Uterus (tissue), 4 donors: ENCODE results near the gene RARA. TPM values are rescaled to one million over a fixed set of nuclear protein-coding genes. Genes with fewer than 3 reads are reported as not detected.
A peak's percentile ranks its signal among the peaks of the same experiment; 100 is the strongest.

Experiments
- DNase-seq, 2 donors: peaks; one replicate each; pipeline ENCODE4 v3.0.0-alpha.2; 2019 to 2020
- H3K27ac ChIP-seq, 2 donors: fragments of 200-600 bp; sonication (generic); 1 replicate in 1 of 2; 2 replicates in 1 of 2; pipeline ENCODE4 v1.5.1; 2016 to 2018
- H3K27me3 ChIP-seq, 2 donors: fragments of 200-600 bp; sonication (generic); one replicate each; pipeline ENCODE4 v1.5.1; 2018 to 2019; ENCODE audit warnings: control low read depth in 1 of 2
- H3K36me3 ChIP-seq, 2 donors: fragments of 200-600 bp; sonication (generic); one replicate each; pipeline ENCODE4 v1.5.1; 2019; ENCODE audit warnings: control low read depth in 1 of 2
- H3K4me1 ChIP-seq, 2 donors: fragments of 200-600 bp; sonication (generic); one replicate each; pipeline ENCODE4 v1.5.1; 2018 to 2019; ENCODE audit warnings: control low read depth in 1 of 2
- H3K4me3 ChIP-seq, 2 donors: fragments of 200-600 bp; sonication (generic); 1 replicate in 1 of 2; 2 replicates in 1 of 2; pipeline ENCODE4 v1.5.1; 2018 to 2019; ENCODE audit warnings: mild to moderate bottlenecking in 1 of 2
- H3K9me3 ChIP-seq, 2 donors: fragments of 200-600 bp; sonication (generic); one replicate each; pipeline ENCODE4 v1.5.1; 2019; ENCODE audit warnings: control low read depth in 1 of 2
- POLR2A ChIP-seq, 2 donors: fragments of 450-650 bp; IDR thresholded peaks; one replicate each; pipeline ENCODE4 v1.6.1; 2016; ENCODE audit warnings: antibody characterized with exemption in 2 of 2, mild to moderate bottlenecking in 1 of 2, moderate library complexity in 1 of 2
- intact Hi-C: fragments of 100-400 bp; cut with DNase I; formaldehyde crosslinking; loops from one replicate; pipeline ENCODE4 v1.15.1; 2023; ENCODE audit warnings: low total_unique reads
- total RNA-seq, 4 donors: library from RNA; depleted of rRNA in 3 of 4; stranded (reverse); fragments of >200 nt in 3 of 4; gene quantifications; one replicate each; pipeline versions ENCODE4 v1.1.0 to v1.2.4, GENCODE V29; 2014 to 2023
- TF ChIP-seq, protein P1 (sequence below), 4 experiments: fragments of 200-600 bp in 2 of 4; fragments of 450-650 bp in 2 of 4; sonication (generic) in 2 of 4; IDR thresholded peaks; one replicate each; pipeline ENCODE4 v1.5.1; 2016 to 2019; ENCODE audit warnings: antibody characterized with exemption in 4 of 4, mild to moderate bottlenecking in 2 of 4, moderate library complexity in 1 of 4
- donor health status: DM: yes; HTN: yes; CAD: no.

RARA gene
- total RNA-seq, 4 donors from 2014 or later = 18.9 to 80.5 (median 46.3) TPM

GRCh38 chr17:40311575-40311974 lies 2.6 kb downstream of the RARA start:
- H3K36me3 ChIP-seq = no peaks in the 10 kb centered on the region
- no peak for TF ChIP-seq POLR2A (IDR thresholded peaks at IDR 0.05)
- TF ChIP-seq, protein P1, sequence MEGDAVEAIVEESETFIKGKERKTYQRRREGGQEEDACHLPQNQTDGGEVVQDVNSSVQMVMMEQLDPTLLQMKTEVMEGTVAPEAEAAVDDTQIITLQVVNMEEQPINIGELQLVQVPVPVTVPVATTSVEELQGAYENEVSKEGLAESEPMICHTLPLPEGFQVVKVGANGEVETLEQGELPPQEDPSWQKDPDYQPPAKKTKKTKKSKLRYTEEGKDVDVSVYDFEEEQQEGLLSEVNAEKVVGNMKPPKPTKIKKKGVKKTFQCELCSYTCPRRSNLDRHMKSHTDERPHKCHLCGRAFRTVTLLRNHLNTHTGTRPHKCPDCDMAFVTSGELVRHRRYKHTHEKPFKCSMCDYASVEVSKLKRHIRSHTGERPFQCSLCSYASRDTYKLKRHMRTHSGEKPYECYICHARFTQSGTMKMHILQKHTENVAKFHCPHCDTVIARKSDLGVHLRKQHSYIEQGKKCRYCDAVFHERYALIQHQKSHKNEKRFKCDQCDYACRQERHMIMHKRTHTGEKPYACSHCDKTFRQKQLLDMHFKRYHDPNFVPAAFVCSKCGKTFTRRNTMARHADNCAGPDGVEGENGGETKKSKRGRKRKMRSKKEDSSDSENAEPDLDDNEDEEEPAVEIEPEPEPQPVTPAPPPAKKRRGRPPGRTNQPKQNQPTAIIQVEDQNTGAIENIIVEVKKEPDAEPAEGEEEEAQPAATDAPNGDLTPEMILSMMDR (IDR thresholded peaks at IDR 0.05) = no peak
- no peaks in the 10 kb centered on the region for H3K9me3 ChIP-seq
- H3K27ac ChIP-seq = peak overlapping the region; percentile 62 to 72
- DNase-seq = peak in 1 of 2 donors; percentile 63
- no peaks in the 10 kb centered on the region for H3K27me3 ChIP-seq
- peaks cover 12 to 27% of the 10 kb centered on the region in 2 donors for H3K4me1 ChIP-seq
- H3K4me3 ChIP-seq = no peak overlapping the region
- intact Hi-C loops = no loop called here

- Histone ChIP-seq H3K4me1 (peaks cover 12 to 33% of the 10 kb centered on the region in 2 donors), H3K27ac (peak overlapping the region; percentile 62 to 72), H3K9me3 (no peaks in the 10 kb centered on the region), H3K27me3 (no peaks in the 10 kb centered on the region), H3K4me3 (no peak overlapping the region), H3K36me3 (no peaks in the 10 kb centered on the region)
- intact Hi-C loops = no loop called here
- TF ChIP-seq POLR2A (IDR thresholded peaks at IDR 0.05) = no peak
- TF ChIP-seq, protein P1 (IDR thresholded peaks at IDR 0.05) = no peak
- DNase-seq = peak in 1 of 2 donors; percentile 26
Measured at GRCh38 chr17:40312131-40312731, 3.3 kb downstream of the RARA start.

GRCh38 chr17:40312893-40313667 lies 4.1 kb downstream of the RARA start:
- Histone ChIP-seq H3K4me3 (no peak overlapping the region), H3K9me3 (no peaks in the 10 kb centered on the region), H3K4me1 (peaks cover 12 to 33% of the 10 kb centered on the region in 2 donors), H3K27ac (peak overlapping the region; percentile 62 to 72), H3K27me3 (no peaks in the 10 kb centered on the region), H3K36me3 (no peaks in the 10 kb centered on the region)
- intact Hi-C loops = no loop called here
- TF ChIP-seq POLR2A (IDR thresholded peaks at IDR 0.05) = no peak
- TF ChIP-seq, protein P1 (IDR thresholded peaks at IDR 0.05) = no peak
- DNase-seq = peak in 1 of 2 donors; percentile 10

DNA sequence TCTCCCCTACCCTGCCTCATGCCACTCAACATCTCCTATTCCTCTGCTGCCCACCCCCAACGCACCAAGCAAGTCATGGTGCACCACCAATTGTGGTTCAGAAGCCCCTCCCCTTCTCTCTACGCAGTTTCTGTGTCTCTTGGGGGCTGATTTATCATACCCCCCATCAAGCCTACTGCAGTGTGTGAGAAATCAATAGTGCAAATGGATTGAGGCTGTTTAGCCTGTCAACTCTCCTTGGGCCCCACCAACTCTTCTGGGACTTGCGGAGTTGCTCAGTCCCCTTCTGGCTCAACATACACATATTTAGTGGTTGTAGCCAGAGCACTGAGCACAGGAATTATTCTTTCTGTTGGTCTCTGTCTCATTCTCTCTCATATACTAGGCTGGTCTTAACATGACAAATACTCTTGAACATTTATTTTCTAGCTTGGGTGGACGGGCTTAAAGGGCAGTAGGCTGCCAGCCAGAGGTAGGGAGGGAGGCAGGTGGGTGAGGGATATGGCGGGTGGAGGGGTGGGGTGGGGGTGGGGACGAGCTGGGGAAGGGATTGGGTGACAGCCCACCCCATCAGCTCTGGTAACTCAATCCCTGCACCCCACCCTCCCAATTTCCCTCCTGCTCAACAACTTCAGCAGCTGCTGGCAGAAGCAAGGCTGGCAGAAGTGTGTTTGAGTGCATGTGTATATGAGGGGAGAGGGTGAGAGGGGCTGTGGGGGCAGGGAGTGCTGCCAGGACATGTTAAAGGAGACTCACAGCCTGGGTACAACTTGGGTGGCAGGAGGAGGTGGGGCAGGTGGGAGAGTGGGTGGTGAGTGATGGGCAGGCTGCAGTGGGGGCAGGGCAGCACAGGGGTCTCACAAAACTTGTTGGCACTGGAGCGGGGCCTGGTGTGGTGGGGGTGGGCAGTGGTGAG lies 4.9 kb downstream of the RARA start:
- Histone ChIP-seq H3K36me3 (no peaks in the 10 kb centered on the region), H3K27ac (peak overlapping the region; percentile 52 to 72), H3K9me3 (no peaks in the 10 kb centered on the region), H3K27me3 (no peaks in the 10 kb centered on the region), H3K4me1 (peaks cover 12 to 33% of the 10 kb centered on the region in 2 donors), H3K4me3 (no peak overlapping the region)
- TF ChIP-seq POLR2A (IDR thresholded peaks at IDR 0.05) = no peak
- TF ChIP-seq, protein P1 (IDR thresholded peaks at IDR 0.05) = no peak
- intact Hi-C loops = no loop called here
- DNase-seq = peak; percentile 8 to 12
